Measurements from ENCODE around the gene GNAO1. TPM values are rescaled to one million over a fixed set of nuclear protein-coding genes. Genes with fewer than 3 reads are reported as not detected.

The GNAO1 gene
- polyA plus RNA-seq, 3 donors, result not detected

GRCh38 chr16:56145369-56145768 lies 45.9 kb upstream of the GNAO1 start:
- intact Hi-C loops (cut with micrococcal nuclease), result no loop called here

DNA sequence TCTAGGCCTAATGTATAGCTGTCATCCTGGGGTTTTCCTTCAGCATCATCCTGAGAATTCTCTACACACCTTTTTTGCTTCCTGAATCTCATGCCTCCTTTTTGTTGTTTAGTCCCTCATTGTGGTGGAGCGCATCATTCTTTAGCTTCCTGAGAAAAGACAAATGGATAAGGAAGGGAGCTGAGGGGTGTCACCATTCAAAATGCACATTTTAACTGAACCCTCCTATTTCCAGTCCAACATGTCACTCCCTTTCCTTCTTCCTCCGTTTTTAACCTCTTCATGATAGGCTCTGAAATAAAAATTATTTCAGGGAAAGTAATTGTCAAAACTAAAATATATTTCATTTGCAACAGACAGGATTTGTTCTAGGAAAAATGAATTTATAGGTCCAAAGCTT lies 39.7 kb upstream of the GNAO1 start:
- H3K79me2 ChIP-seq (ENCODE audit: insufficient read depth, low read length), result no peaks in the 10 kb centered on the region
- H3K4me3 ChIP-seq (replicated peaks in 1 of 3; ENCODE audit: low read depth in 2 of 3, low read length in 3 of 3), result no peak overlapping the region
- peaks cover 5 to 19% (median 12%) of the 10 kb centered on the region in 3 donors for H3K27me3 Mint-ChIP-seq (ENCODE audit: low read depth in 3 of 3)
- no peak overlapping the region for H3K4me2 ChIP-seq (replicated peaks; ENCODE audit: extremely low read depth, low read length, poor library complexity, severe bottlenecking)
- peaks cover 4 to 6% of the 10 kb centered on the region in 2 donors for H3K27me3 ChIP-seq (ENCODE audit: control insufficient read depth in 2 of 2, insufficient read depth in 2 of 2, low read length in 2 of 2)
- H3K4me3 Mint-ChIP-seq, result no peak overlapping the region
- H3K9me3 ChIP-seq (replicated peaks in 1 of 2; ENCODE audit: control insufficient read depth in 1 of 2, insufficient read depth in 1 of 2, low read length in 2 of 2), result no peaks in the 10 kb centered on the region
- intact Hi-C loops (cut with micrococcal nuclease), result no loop called here
- no peaks in the 10 kb centered on the region for H3K36me3 ChIP-seq (replicated peaks in 1 of 2; ENCODE audit: control insufficient read depth in 1 of 2, insufficient read depth in 2 of 2, low read length in 2 of 2)
- no peaks in the 10 kb centered on the region for H3K36me3 Mint-ChIP-seq
- H3K4me1 ChIP-seq (ENCODE audit: control insufficient read depth in 1 of 2, insufficient read depth in 2 of 2, low read length in 2 of 2), result no peaks in the 10 kb centered on the region
- H3K27ac ChIP-seq (ENCODE audit: low read depth in 1 of 2, low read length in 2 of 2), result no peak overlapping the region
- H3K27ac Mint-ChIP-seq, result no peak overlapping the region
- H3K9me3 Mint-ChIP-seq, result peaks cover 0 to 13% (median 5%) of the 10 kb centered on the region in 7 donors
- WGBS (ENCODE audit: insufficient coverage), result no CpG with 5 or more reads among the region's 2 CpGs
- H2AFZ ChIP-seq (ENCODE audit: insufficient read depth, low read depth, low read length, poor library complexity, severe bottlenecking), result no peak overlapping the region
- no peak for TF ChIP-seq CTCF (IDR thresholded peaks at IDR 0.05)
- H3K4me1 Mint-ChIP-seq, result no peaks in the 10 kb centered on the region
- no peak overlapping the region for H3K9ac ChIP-seq (ENCODE audit: insufficient read depth, low read length, poor library complexity, severe bottlenecking)
- H4K20me1 ChIP-seq (ENCODE audit: insufficient read depth, low read length), result no peaks in the 10 kb centered on the region
- no peak for DNase-seq

More at GRCh38 chr16:56145369-56145768, 45.9 kb upstream of the GNAO1 start:
- Histone ChIP-seq H3K9me3 (replicated peaks in 1 of 2; ENCODE audit: control insufficient read depth in 1 of 2, insufficient read depth in 1 of 2, low read length in 2 of 2) (no peaks in the 10 kb centered on the region), H3K4me3 (replicated peaks in 1 of 3; ENCODE audit: low read depth in 2 of 3, low read length in 3 of 3) (no peak overlapping the region), H3K27me3 (ENCODE audit: control insufficient read depth in 2 of 2, insufficient read depth in 2 of 2, low read length in 2 of 2) (peaks cover 4 to 11% of the 10 kb centered on the region in 2 donors), H2AFZ (ENCODE audit: insufficient read depth, low read depth, low read length, poor library complexity, severe bottlenecking) (no peak overlapping the region), H3K79me2 (ENCODE audit: insufficient read depth, low read length) (no peaks in the 10 kb centered on the region), H3K9ac (ENCODE audit: insufficient read depth, low read length, poor library complexity, severe bottlenecking) (no peak overlapping the region), H3K4me1 (ENCODE audit: control insufficient read depth in 1 of 2, insufficient read depth in 2 of 2, low read length in 2 of 2) (no peaks in the 10 kb centered on the region), H3K27ac (ENCODE audit: low read depth in 1 of 2, low read length in 2 of 2) (no peak overlapping the region), H3K36me3 (replicated peaks in 1 of 2; ENCODE audit: control insufficient read depth in 1 of 2, insufficient read depth in 2 of 2, low read length in 2 of 2) (no peaks in the 10 kb centered on the region), H4K20me1 (ENCODE audit: insufficient read depth, low read length) (no peaks in the 10 kb centered on the region), H3K4me2 (replicated peaks; ENCODE audit: extremely low read depth, low read length, poor library complexity, severe bottlenecking) (no peak overlapping the region)
- Mint-ChIP-seq H3K27me3 (ENCODE audit: low read depth in 3 of 3) (peaks cover 5 to 13% (median 7%) of the 10 kb centered on the region in 3 donors), H3K9me3 (no peaks in the 10 kb centered on the region), H3K27ac (no peak overlapping the region), H3K36me3 (no peaks in the 10 kb centered on the region), H3K4me1 (no peaks in the 10 kb centered on the region), H3K4me3 (no peak overlapping the region)
- no peak for DNase-seq
- WGBS (ENCODE audit: insufficient coverage), result no CpG with 5 or more reads among the region's 2 CpGs
- no peak for TF ChIP-seq CTCF (IDR thresholded peaks at IDR 0.05)

Data from CD14-positive monocyte (primary cell).